ENCODE results near the gene EVC. TPM values are rescaled to one million over a fixed set of nuclear protein-coding genes. Genes with fewer than 3 reads are reported as not detected.

EVC gene
- total RNA-seq, 1 donor: 69.1 TPM

DNA sequence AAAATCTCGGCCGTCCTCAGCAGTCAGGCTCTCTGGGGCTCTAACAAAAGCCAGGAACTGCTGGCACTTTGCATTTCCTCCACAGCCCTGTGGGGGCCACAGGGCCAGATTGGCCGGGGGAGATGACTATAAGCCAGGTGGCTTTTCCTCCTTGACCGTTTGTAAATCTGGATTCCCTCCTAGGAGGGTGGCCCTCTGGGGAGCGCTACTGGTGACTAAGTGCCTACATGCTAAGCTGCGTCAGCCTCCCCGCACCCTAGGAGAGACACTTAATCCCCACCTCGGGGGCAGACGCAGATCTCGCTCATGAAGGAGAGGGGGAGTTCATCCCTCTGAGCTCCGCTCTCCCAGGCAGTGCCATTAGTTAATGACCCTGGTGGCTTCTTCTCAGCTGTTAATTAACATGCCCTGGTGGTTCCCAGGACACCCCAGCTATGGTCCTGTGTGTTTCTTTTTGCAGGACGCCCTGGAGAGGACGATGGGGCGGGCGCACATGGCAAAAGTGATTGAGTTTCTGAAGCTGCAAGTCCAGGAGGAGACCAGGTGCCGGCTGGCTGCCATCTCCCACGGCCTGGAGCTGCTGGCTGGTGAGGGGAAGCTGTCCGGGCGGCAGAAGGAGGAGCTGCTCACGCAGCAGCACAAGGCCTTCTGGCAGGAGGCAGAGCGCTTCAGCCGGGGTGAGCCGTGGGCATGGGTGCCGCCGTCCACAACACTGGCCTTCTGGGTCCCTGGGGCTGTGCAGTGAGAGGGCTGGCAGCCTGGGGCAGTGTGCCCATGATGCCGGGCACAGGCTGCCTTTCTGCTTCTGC is 41.6 kb downstream of the EVC start:
- Histone ChIP-seq H3K4me2 (ENCODE audit: insufficient read depth, low read length) (peak overlapping the region; percentile 24), H2AFZ (ENCODE audit: low read length) (no peak overlapping the region), H3K9me3 (ENCODE audit: low read depth, low read length) (no peaks in the 10 kb centered on the region), H3K79me2 (ENCODE audit: insufficient read depth, low read length) (peaks cover 2% of the 10 kb centered on the region), H3K27ac (ENCODE audit: low read depth, low read length) (peak overlapping the region; percentile 89), H3K36me3 (ENCODE audit: insufficient read depth, low read length) (peaks cover 68% of the 10 kb centered on the region), H3K4me3 (ENCODE audit: insufficient read depth, low read length) (no peak overlapping the region), H4K20me1 (ENCODE audit: insufficient read depth, low read length) (peaks cover 2% of the 10 kb centered on the region), H3K4me1 (ENCODE audit: insufficient read depth, low read length) (peaks cover 49% of the 10 kb centered on the region), H3K27me3 (ENCODE audit: insufficient read depth, low read length) (no peaks in the 10 kb centered on the region)
- no peak for TF ChIP-seq CTCF (IDR thresholded peaks at IDR 0.05; ENCODE audit: extremely low read depth, low read depth, low read length)
- peak; percentile 85 for DNase-seq (ENCODE audit: insufficient read length, low spot score, missing footprints)

DNA sequence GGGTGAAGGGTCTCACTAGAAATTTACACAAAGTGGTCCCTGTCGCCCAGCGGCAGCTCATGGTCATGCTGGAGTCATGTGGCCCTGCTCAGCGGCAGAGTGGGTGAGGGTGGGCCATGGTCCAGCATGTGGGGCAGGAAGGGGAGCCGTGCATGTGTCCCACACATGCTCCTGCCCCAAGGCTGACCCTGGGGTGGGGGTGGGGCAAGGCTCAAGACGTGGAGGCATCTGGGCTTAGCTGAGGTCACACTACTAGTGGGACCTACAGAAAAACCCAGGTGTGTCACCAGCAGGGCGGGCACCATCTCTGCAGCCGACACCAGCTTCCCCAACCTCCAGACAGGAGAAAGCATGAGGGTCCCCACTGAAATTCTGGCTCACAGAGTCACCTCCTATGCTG is 42.4 kb downstream of the EVC start:
- peaks cover 76% of the 10 kb centered on the region for H3K36me3 ChIP-seq (ENCODE audit: insufficient read depth, low read length)
- H3K9me3 ChIP-seq (ENCODE audit: low read depth, low read length): no peaks in the 10 kb centered on the region
- no peak overlapping the region for H3K4me2 ChIP-seq (ENCODE audit: insufficient read depth, low read length)
- H3K4me3 ChIP-seq (ENCODE audit: insufficient read depth, low read length): no peak overlapping the region
- DNase-seq (ENCODE audit: insufficient read length, low spot score, missing footprints): no peak
- H3K4me1 ChIP-seq (ENCODE audit: insufficient read depth, low read length): peaks cover 52% of the 10 kb centered on the region
- no peak for TF ChIP-seq CTCF (IDR thresholded peaks at IDR 0.05; ENCODE audit: extremely low read depth, low read depth, low read length)
- no peaks in the 10 kb centered on the region for H4K20me1 ChIP-seq (ENCODE audit: insufficient read depth, low read length)
- no peaks in the 10 kb centered on the region for H3K27me3 ChIP-seq (ENCODE audit: insufficient read depth, low read length)
- H3K27ac ChIP-seq (ENCODE audit: low read depth, low read length): peak overlapping the region; percentile 89
- no peak overlapping the region for H2AFZ ChIP-seq (ENCODE audit: low read length)
- H3K79me2 ChIP-seq (ENCODE audit: insufficient read depth, low read length): peaks cover 2% of the 10 kb centered on the region

DNA sequence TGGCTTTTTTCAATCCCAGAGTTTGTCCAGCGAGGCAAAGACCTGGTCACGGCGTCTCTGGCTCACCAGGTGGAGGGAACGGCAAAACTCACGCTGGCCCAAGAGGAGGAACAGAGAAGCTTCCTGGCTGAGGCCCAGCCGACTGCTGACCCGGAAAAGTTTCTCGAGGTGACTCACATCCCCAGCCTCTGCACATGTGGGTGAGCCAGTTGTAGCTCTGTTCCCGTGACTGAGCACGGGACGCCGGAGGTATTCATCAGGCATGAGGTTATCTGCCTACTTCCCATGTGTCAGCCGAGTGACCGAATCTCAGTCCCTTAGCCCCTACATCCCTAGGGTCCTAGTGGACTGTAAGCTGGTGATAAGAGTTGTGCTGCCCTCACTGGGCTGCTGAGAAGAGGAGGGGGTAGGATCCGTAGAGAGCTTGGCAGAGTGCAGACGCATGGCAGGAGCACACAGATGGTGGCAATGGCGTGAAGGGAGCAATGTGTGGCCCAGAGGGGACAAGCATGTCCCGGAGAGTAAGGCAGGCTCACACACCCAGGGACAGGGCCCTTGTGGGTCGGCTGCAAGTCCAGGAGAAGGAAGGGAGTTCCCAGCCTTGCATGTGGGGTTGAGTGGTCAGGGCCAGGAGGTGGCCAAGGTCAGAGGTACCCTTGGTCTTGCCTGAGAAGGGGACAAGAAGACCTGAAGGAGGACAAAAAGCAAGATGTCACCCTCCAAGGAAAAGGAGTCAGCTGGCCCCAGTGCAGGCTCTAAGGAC is 42.9 kb downstream of the EVC start:
- H3K27ac ChIP-seq (ENCODE audit: low read depth, low read length): peak overlapping the region; percentile 89

More for the DNA sequence above, 42.9 kb downstream of the EVC start:
- H4K20me1 ChIP-seq (ENCODE audit: insufficient read depth, low read length): peaks cover 3% of the 10 kb centered on the region
- H3K4me2 ChIP-seq (ENCODE audit: insufficient read depth, low read length): no peak overlapping the region
- no peak for TF ChIP-seq CTCF (IDR thresholded peaks at IDR 0.05; ENCODE audit: extremely low read depth, low read depth, low read length)
- no peaks in the 10 kb centered on the region for H3K27me3 ChIP-seq (ENCODE audit: insufficient read depth, low read length)
- peaks cover 58% of the 10 kb centered on the region for H3K4me1 ChIP-seq (ENCODE audit: insufficient read depth, low read length)
- peaks cover 2% of the 10 kb centered on the region for H3K79me2 ChIP-seq (ENCODE audit: insufficient read depth, low read length)
- no peak overlapping the region for H2AFZ ChIP-seq (ENCODE audit: low read length)
- H3K4me3 ChIP-seq (ENCODE audit: insufficient read depth, low read length): no peak overlapping the region
- no peaks in the 10 kb centered on the region for H3K9me3 ChIP-seq (ENCODE audit: low read depth, low read length)
- peaks cover 76% of the 10 kb centered on the region for H3K36me3 ChIP-seq (ENCODE audit: insufficient read depth, low read length)
- DNase-seq (ENCODE audit: insufficient read length, low spot score, missing footprints): peak; percentile 97
